OCI-LY1 (cell line): ENCODE results near the gene INHBC.

Source experiments
- H2AFZ ChIP-seq: fragments of 200-600 bp; sonication (generic), shearing (Covaris generic); 2 replicates; pipeline ENCODE4 v1.6.0; 2014; ENCODE audit warnings: antibody characterized with exemption, mild to moderate bottlenecking, low read length
- H3F3A ChIP-seq: fragments of 200-600 bp; sonication (generic), shearing (Covaris generic); 2 replicates; pipeline ENCODE4 v1.6.0; 2014; ENCODE audit warnings: mild to moderate bottlenecking, antibody characterized with exemption, low read length, moderate library complexity; ENCODE audit not compliant: insufficient read depth
- H3K27ac ChIP-seq: fragments of 200-600 bp; sonication (generic); 2 replicates; pipeline ENCODE4 v1.5.1; 2014; ENCODE audit warnings: low read length, mixed run types, mild to moderate bottlenecking, low read depth; ENCODE audit not compliant: poor library complexity, severe bottlenecking
- H3K27me3 ChIP-seq: fragments of 200-600 bp; sonication (generic); 2 replicates; pipeline ENCODE4 v1.6.0; 2014; ENCODE audit warnings: antibody characterized with exemption, mild to moderate bottlenecking, low read length, moderate library complexity; ENCODE audit not compliant: insufficient read depth
- H3K36me3 ChIP-seq: fragments of 200-600 bp; sonication (generic); 2 replicates; pipeline ENCODE4 v1.6.1; 2014; ENCODE audit warnings: mild to moderate bottlenecking, antibody characterized with exemption, low read length, moderate library complexity, mixed read lengths; ENCODE audit not compliant: insufficient read depth
- H3K4me1 ChIP-seq: fragments of 200-600 bp; sonication (generic); 2 replicates; pipeline ENCODE4 v1.5.1; 2014; ENCODE audit warnings: mild to moderate bottlenecking, low read length, moderate library complexity; ENCODE audit not compliant: insufficient read depth, severe bottlenecking
- H3K4me2 ChIP-seq: fragments of 200-600 bp; sonication (generic), shearing (Covaris generic); 2 replicates; pipeline ENCODE4 v1.6.1; 2014; ENCODE audit warnings: low read length
- H3K4me3 ChIP-seq: fragments of 200-600 bp; sonication (generic); 2 replicates; pipeline ENCODE4 v1.5.1; 2014; ENCODE audit warnings: low read length, low read depth, mild to moderate bottlenecking, mixed read lengths; ENCODE audit not compliant: poor library complexity, severe bottlenecking
- H3K79me2 ChIP-seq: fragments of 200-600 bp; shearing (Covaris generic); 2 replicates; pipeline ENCODE4 v1.6.1; 2016; ENCODE audit warnings: mixed run types, low read length, mixed read lengths; ENCODE audit not compliant: insufficient read depth
- H3K9ac ChIP-seq: fragments of 200-600 bp; sonication (generic), shearing (Covaris generic); 2 replicates; pipeline ENCODE4 v1.6.1; 2014; ENCODE audit warnings: mild to moderate bottlenecking, low read length, mixed read lengths
- H3K9me2 ChIP-seq: fragments of 200-600 bp; sonication (generic), shearing (Covaris generic); 2 replicates; pipeline ENCODE4 v1.6.1; 2014; ENCODE audit warnings: low read depth, mild to moderate bottlenecking, low read length, mixed read lengths
- H3K9me3 ChIP-seq: fragments of 200-600 bp; shearing (Covaris generic); 2 replicates; pipeline ENCODE4 v1.6.1; 2014; ENCODE audit warnings: low read length, mixed read lengths
- H4K20me1 ChIP-seq: fragments of 200-600 bp; sonication (generic), shearing (Covaris generic); 2 replicates; pipeline ENCODE4 v1.6.0; 2016; ENCODE audit warnings: mild to moderate bottlenecking, low read length; ENCODE audit not compliant: insufficient read depth
- EZH2 ChIP-seq: fragments of 200-600 bp; sonication (generic), shearing (Covaris generic); IDR thresholded peaks from 2 replicates; pipeline ENCODE4 v1.8.0; 2017; ENCODE audit warnings: borderline replicate concordance, mixed run types, mild to moderate bottlenecking, antibody characterized with exemption, low read length, moderate library complexity, mixed read lengths
- TF ChIP-seq, protein P1 (sequence below): fragments of 200-600 bp; sonication (generic), shearing (Covaris generic); IDR thresholded peaks from 2 replicates; pipeline ENCODE4 v1.5.1; 2017; ENCODE audit warnings: mild to moderate bottlenecking, antibody characterized with exemption, low read length, moderate library complexity, mixed read lengths

INHBC gene

DNA sequence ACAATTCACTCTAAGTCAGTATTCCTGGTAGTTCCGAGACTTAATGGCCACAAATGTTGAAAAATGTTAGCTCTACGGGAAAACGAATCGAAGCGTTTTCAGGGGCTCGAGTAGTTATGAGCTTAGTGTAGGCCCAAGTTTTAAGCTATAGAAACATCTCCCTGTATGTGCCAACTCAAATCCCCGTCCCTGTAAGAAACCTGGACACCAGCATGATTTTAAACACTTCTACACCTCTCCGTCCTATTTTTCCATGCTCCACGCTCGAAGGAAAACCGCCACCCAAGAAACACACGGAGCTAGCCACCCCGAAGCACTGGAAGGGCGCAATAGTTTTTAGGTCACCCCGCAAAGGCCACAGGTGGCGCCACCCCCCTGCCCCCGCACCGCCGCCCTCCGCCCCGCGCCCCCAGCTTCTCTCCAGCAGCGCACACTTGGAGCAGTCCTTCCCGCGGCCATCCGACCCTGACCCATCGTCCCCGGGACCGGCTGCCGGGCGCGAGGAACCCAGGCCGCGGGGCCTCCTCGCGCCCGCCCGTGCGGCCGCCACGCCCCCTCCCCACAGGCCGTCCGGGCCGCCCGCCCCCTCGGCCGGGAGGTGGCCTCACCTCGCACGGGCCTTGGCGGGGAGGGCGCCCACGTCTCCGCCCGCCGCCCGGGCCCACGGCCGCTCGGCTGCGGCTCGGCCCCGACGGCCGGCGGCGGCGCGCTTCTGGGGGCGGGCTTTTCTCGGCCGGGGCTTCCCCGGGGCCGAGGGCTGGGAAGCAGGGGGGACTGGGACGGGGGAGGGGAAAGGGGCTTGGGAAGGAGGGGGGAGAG is 4.3 kb upstream of the INHBC start:
- H3K9me3 ChIP-seq: no peaks in the 10 kb centered on the region
- H3K36me3 ChIP-seq: no peaks in the 10 kb centered on the region
- no peaks in the 10 kb centered on the region for H3F3A ChIP-seq
- no peaks in the 10 kb centered on the region for H3K27me3 ChIP-seq
- no peak overlapping the region for H2AFZ ChIP-seq
- peak overlapping the region; percentile 60 for H3K27ac ChIP-seq
- peak overlapping the region; percentile 78 for H3K4me3 ChIP-seq
- H3K9me2 ChIP-seq: no peaks in the 10 kb centered on the region
- no peaks in the 10 kb centered on the region for H4K20me1 ChIP-seq
- TF ChIP-seq, protein P1, sequence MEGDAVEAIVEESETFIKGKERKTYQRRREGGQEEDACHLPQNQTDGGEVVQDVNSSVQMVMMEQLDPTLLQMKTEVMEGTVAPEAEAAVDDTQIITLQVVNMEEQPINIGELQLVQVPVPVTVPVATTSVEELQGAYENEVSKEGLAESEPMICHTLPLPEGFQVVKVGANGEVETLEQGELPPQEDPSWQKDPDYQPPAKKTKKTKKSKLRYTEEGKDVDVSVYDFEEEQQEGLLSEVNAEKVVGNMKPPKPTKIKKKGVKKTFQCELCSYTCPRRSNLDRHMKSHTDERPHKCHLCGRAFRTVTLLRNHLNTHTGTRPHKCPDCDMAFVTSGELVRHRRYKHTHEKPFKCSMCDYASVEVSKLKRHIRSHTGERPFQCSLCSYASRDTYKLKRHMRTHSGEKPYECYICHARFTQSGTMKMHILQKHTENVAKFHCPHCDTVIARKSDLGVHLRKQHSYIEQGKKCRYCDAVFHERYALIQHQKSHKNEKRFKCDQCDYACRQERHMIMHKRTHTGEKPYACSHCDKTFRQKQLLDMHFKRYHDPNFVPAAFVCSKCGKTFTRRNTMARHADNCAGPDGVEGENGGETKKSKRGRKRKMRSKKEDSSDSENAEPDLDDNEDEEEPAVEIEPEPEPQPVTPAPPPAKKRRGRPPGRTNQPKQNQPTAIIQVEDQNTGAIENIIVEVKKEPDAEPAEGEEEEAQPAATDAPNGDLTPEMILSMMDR: peak; percentile 12
- no peak for TF ChIP-seq EZH2
- H3K9ac ChIP-seq: peak overlapping the region; percentile 85
- peak overlapping the region; percentile 94 for H3K4me2 ChIP-seq
- peaks cover 21% of the 10 kb centered on the region for H3K79me2 ChIP-seq
- H3K4me1 ChIP-seq: peaks cover 35% of the 10 kb centered on the region

DNA sequence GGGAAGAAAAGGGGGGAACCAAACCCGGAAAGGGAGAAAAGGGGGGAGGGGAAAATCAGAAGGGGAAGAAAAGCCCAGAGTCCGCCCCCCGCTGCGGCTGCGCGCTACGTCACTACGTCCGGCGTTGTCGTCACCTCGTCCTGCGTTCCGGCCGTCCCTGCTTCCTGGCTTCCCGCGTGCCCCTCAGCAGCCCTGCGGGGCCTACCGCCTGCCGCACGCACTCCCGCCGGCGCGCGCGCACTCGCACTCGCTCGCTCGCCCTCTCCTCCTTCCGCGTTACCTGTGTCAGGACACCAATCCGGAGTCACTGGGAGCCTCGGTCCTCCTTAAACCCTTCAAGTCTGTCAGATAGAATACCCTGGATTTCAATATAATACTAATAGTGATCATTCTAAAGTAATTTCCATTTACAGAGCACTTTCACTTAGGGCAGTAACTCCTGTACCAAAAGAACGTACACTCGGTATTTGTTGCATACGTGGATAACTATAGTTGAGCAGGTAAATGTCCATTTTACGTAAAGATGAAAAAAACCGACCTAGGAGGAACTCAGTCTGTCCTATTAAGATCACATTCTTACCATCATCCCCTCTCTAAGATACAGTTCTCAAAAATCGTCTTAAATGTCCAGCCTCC is 3.5 kb upstream of the INHBC start, which contains the start of gene R3HDM2:
Gene R3HDM2 (minus strand): TSS at position 113 of the 636 bp plus-strand sequence. CDS start 120,615 bp downstream, outside the sequence.
- Histone ChIP-seq H3F3A (no peaks in the 10 kb centered on the region), H2AFZ (peak within 1 kb of the TSS; percentile 31), H3K9ac (peak within 1 kb of the TSS; percentile 85), H3K4me3 (peak within 1 kb of the TSS; percentile 78), H3K79me2 (peaks cover 16% of the 10 kb centered on the region), H3K9me2 (no peaks in the 10 kb centered on the region), H4K20me1 (no peaks in the 10 kb centered on the region), H3K9me3 (no peaks in the 10 kb centered on the region), H3K27me3 (no peaks in the 10 kb centered on the region), H3K27ac (peak within 1 kb of the TSS; percentile 60), H3K4me1 (peaks cover 35% of the 10 kb centered on the region), H3K36me3 (no peaks in the 10 kb centered on the region), H3K4me2 (peak within 1 kb of the TSS; percentile 94)
- TF ChIP-seq, protein P1: no peak
- TF ChIP-seq EZH2: no peak

DNA sequence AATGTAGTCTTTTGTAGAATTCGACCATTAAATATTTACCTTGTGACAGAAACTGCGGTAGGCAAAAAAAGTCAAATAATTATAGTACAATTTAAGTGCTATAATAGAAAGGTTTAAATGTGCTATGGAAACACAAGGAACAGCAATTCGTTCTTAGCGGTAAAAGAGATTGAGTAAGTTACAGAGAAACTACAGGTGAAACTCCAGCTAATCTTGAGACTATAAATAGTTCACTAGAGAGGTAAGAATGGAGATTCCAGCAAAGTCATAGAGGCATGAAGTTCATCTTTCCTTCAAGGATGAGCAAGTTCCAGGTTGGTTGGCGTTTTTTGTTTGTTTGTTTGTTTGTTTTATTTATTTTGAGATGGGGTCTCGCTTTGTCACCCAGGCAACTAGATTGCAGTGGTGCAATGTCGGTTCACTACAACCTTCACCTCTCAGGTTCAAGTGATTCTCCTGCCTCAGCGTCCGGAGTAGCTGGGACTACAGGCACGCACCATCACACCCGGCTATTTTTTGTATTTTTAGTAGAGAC is 2.9 kb upstream of the INHBC start:
- H3K9me2 ChIP-seq: no peaks in the 10 kb centered on the region
- peak overlapping the region; percentile 85 for H3K9ac ChIP-seq
- H3K36me3 ChIP-seq: no peaks in the 10 kb centered on the region
- H3F3A ChIP-seq: no peaks in the 10 kb centered on the region
- H3K9me3 ChIP-seq: no peaks in the 10 kb centered on the region
- H2AFZ ChIP-seq: peak overlapping the region; percentile 31
- H3K79me2 ChIP-seq: peaks cover 16% of the 10 kb centered on the region
- H3K4me2 ChIP-seq: peak overlapping the region; percentile 94
- H3K27ac ChIP-seq: peak overlapping the region; percentile 56
- H3K4me1 ChIP-seq: peaks cover 35% of the 10 kb centered on the region
- no peaks in the 10 kb centered on the region for H3K27me3 ChIP-seq
- TF ChIP-seq EZH2: no peak
- TF ChIP-seq, protein P1: no peak
- peak overlapping the region; percentile 78 for H3K4me3 ChIP-seq
- H4K20me1 ChIP-seq: no peaks in the 10 kb centered on the region
